A673 (cell line): ENCODE data around the gene PEAK3.

Experiments
- CTCF ChIP-seq: fragments of 300-800, 200-600 bp; sonication (generic); conservative IDR thresholded peaks from 2 replicates; pipeline ENCODE4 v1.5.1; 2017; ENCODE audit warnings: low read depth, mild to moderate bottlenecking, antibody characterized with exemption, low read length, moderate library complexity, mixed read lengths
- EZH2 ChIP-seq: fragments of 200-600 bp; sonication (generic); IDR thresholded peaks from 2 replicates; pipeline ENCODE4 v1.6.1; 2017; ENCODE audit warnings: borderline replicate concordance, low read depth, mild to moderate bottlenecking, mixed read lengths, antibody characterized with exemption, low read length; ENCODE audit not compliant: poor library complexity, severe bottlenecking

- TF ChIP-seq CTCF (no peak), EZH2 (no peak)
Observed at GRCh38 chr19:2315121-2315817, 33.3 kb upstream of the PEAK3 start.
